Measurements from ENCODE around the gene ZNF19.

Gene ZNF19

GRCh38 chr16:71423865-71424264 is 65.3 kb downstream of the ZNF19 start:
- no peak for DNase-seq (ENCODE audit: low read depth)
- no peak overlapping the region for H3K4me3 ChIP-seq (ENCODE audit: low read depth, low read length)

Measured in skeletal muscle cell (primary cell).